CD4-positive, alpha-beta memory T cell (primary cell): Measurements from ENCODE around the gene COL6A5. TPM values are rescaled to one million over a fixed set of nuclear protein-coding genes. Genes with fewer than 3 reads are reported as not detected.

ENCODE experiments used
- CTCF ChIA-PET: fragments of 350-600 bp; sonication (Branson Sonifier 250); formaldehyde crosslinking; loops from one replicate; lab custom pipeline; 2021; ENCODE audit warnings: inconsistent platforms; ENCODE audit not compliant: partially characterized antibody; lab: Charles Lee
- POLR2A ChIA-PET: fragments of 350-600 bp; sonication (Branson Sonifier 250); formaldehyde crosslinking; loops from one replicate; lab custom pipeline; 2021; ENCODE audit not compliant: partially characterized antibody; lab: Charles Lee
- DNase-seq, 5 donors: peaks; one replicate each; pipeline versions ENCODE4 v3.0.0 to v3.0.0-alpha.2; 2020 to 2022; ENCODE audit warnings: mixed read lengths in 1 of 5
- H3K27ac ChIP-seq: one replicate; pipeline ENCODE4 v1.7.0; 2013; ENCODE audit warnings: low read depth, low read length
- H3K27me3 ChIP-seq: 2 replicates; pipeline ENCODE4 v1.7.0; 2013; ENCODE audit warnings: mild to moderate bottlenecking, low read length, moderate library complexity; ENCODE audit not compliant: insufficient read depth
- H3K36me3 ChIP-seq: 2 replicates; pipeline ENCODE4 v1.7.0; 2013; ENCODE audit warnings: mild to moderate bottlenecking, low read length, moderate library complexity; ENCODE audit not compliant: insufficient read depth
- H3K4me1 ChIP-seq: 2 replicates; pipeline ENCODE4 v1.7.0; 2013; ENCODE audit warnings: mild to moderate bottlenecking, low read length, moderate library complexity; ENCODE audit not compliant: insufficient read depth
- H3K4me3 ChIP-seq, 2 donors: one replicate each; pipeline ENCODE4 v1.7.0; 2013; ENCODE audit warnings: low read length in 2 of 2, mild to moderate bottlenecking in 1 of 2
- H3K9me3 ChIP-seq, 2 donors: one replicate each; pipeline ENCODE4 v1.7.0; 2013; ENCODE audit warnings: low read length in 2 of 2, control low read depth in 1 of 2; ENCODE audit not compliant: control insufficient read depth in 1 of 2
- H3K27ac Mint-ChIP-seq, 7 donors: one replicate each; pipeline ENCODE4 v1.8.0; 2020 to 2021; ENCODE audit warnings: mixed read lengths in 7 of 7, mild to moderate bottlenecking in 6 of 7, inconsistent platforms in 3 of 7, moderate library complexity in 3 of 7
- H3K27me3 Mint-ChIP-seq, 2 donors: one replicate each; pipeline ENCODE4 v1.8.0; 2020 to 2021; ENCODE audit warnings: mixed read lengths in 2 of 2
- H3K36me3 Mint-ChIP-seq, 2 donors: one replicate each; pipeline ENCODE4 v1.8.0; 2020 to 2021; ENCODE audit warnings: mixed read lengths in 2 of 2, inconsistent platforms in 1 of 2, mild to moderate bottlenecking in 1 of 2
- H3K4me1 Mint-ChIP-seq, 4 donors: one replicate each; pipeline ENCODE4 v1.8.0; 2020 to 2021; ENCODE audit warnings: mixed read lengths in 4 of 4, mild to moderate bottlenecking in 1 of 4
- H3K4me3 Mint-ChIP-seq, 8 donors: one replicate each; pipeline ENCODE4 v1.8.0; 2020 to 2021; ENCODE audit warnings: mixed read lengths in 8 of 8, mild to moderate bottlenecking in 7 of 8, moderate library complexity in 6 of 8, inconsistent platforms in 3 of 8
- H3K9me3 Mint-ChIP-seq, 8 donors: one replicate each; pipeline ENCODE4 v1.8.0; 2020 to 2021; ENCODE audit warnings: mixed read lengths in 8 of 8, mild to moderate bottlenecking in 5 of 8, inconsistent platforms in 3 of 8, moderate library complexity in 1 of 8
- intact Hi-C: fragments of 100-400 bp; cut with micrococcal nuclease; formaldehyde crosslinking; loops from one replicate; pipeline ENCODE4 v1.15.1; 2023
- polyA plus RNA-seq, 2 donors: library from polyadenylated mRNA; unstranded; fragments of 300-500 nt; fragmentation: Illumina TruSeq; gene quantifications; one replicate each; pipeline ENCODE4 v1.2.3, GENCODE V29; 2021
- total RNA-seq, 2 experiments: library from RNA; stranded (reverse); gene quantifications; one replicate each; pipeline ENCODE4 v1.2.3, GENCODE V29; 2021

The COL6A5 gene
- total and polyA plus RNA-seq, 4 experiments from 2014 or later = not detected

DNA sequence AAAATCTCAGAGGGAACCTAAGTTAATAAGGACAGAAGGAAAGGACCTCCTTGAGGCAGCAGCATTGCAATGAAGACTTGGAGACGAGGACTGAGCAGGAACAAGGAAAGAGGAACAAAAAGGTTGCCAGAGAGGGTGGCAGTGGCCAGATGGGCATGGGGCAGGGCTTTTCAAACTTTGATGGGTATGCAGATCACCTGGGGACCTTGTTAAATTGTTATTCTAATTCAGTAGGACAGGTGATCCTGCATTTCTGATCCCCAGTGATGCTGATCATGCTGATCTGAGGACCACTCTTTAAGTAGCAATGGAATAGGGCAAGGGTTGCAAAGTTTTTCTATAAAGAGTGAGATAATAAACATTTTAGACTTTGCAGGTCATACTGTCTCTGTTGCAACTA lies 182.6 kb downstream of the COL6A5 start:
- Mint-ChIP-seq H3K27me3 (peaks cover 10 to 13% of the 10 kb centered on the region in 2 donors), H3K4me1 (peaks cover 9 to 28% (median 16%) of the 10 kb centered on the region in 4 donors), H3K27ac (peak overlapping the region in 2 of 7 donors; percentile 3 to 12), H3K9me3 (no peaks in the 10 kb centered on the region), H3K36me3 (no peaks in the 10 kb centered on the region), H3K4me3 (no peak overlapping the region)
- Histone ChIP-seq H3K4me3 (no peak overlapping the region), H3K27me3 (no peaks in the 10 kb centered on the region), H3K4me1 (peaks cover 11% of the 10 kb centered on the region), H3K36me3 (no peaks in the 10 kb centered on the region), H3K9me3 (no peaks in the 10 kb centered on the region), H3K27ac (no peak overlapping the region)
- no peak for DNase-seq
- CTCF ChIA-PET = interaction anchor here (1.6 kb wide), 1 partner anchor 11 kb away, joined by 6 read pairs; no protein-coding TSS in a partner anchor
- POLR2A ChIA-PET = no interaction called here
- intact Hi-C loops = no loop called here

DNA sequence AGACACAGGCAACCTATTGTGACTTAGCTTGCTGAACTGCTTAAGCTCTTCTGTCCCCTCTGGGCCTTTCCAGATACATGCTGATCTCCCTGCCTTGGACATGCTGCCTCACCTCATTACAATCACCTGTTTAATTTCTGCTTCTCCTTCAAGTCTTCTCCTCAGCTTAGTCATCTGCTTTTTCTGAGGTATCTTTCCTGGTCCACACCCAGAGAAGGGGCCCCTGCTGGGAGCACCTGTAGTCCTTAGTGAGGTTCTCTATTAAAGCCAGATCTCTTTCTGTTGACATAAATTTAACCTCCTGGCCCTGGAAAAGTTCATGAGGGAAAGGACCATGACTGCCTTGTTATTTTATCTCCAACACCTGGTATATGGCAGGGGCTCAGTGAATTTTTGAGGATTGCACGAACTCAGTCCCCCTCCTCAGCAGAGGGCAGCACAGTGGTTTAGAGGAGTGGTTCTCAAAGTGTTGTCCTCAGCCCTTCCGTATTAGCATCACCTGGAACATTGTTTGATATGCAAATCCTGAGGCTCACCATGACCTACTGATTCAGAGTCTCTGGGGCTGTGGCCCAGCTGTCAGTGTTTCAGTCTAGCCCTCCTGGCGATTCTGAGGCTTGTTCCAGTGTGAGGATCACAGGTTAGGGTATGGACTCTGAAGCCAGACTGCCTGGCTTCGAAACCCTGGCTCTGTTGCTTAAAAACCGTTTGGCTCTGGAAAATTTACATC lies 184.2 kb downstream of the COL6A5 start:
- ChIA-PET POLR2A (no interaction called here), CTCF (interaction anchor here (1.2 kb wide), 2 partner anchors 9 to 28 kb away, joined by 3 to 5 read pairs; no protein-coding TSS in a partner anchor)
- Mint-ChIP-seq H3K27me3 (peaks cover 5 to 7% of the 10 kb centered on the region in 2 donors), H3K4me1 (peaks cover 9 to 28% (median 16%) of the 10 kb centered on the region in 4 donors), H3K4me3 (peak overlapping the region in 6 of 8 donors; percentile 5 to 69 (median 57)), H3K27ac (peak overlapping the region; percentile 10 to 97 (median 88)), H3K9me3 (no peaks in the 10 kb centered on the region), H3K36me3 (no peaks in the 10 kb centered on the region)
- no peak overlapping the region for H3K27ac ChIP-seq
- H3K4me3 ChIP-seq = no peak overlapping the region
- intact Hi-C loops = no loop called here
- H3K27me3 ChIP-seq = no peaks in the 10 kb centered on the region
- H3K36me3 ChIP-seq = no peaks in the 10 kb centered on the region
- no peak for DNase-seq
- peaks cover 11% of the 10 kb centered on the region for H3K4me1 ChIP-seq
- no peaks in the 10 kb centered on the region for H3K9me3 ChIP-seq

DNA sequence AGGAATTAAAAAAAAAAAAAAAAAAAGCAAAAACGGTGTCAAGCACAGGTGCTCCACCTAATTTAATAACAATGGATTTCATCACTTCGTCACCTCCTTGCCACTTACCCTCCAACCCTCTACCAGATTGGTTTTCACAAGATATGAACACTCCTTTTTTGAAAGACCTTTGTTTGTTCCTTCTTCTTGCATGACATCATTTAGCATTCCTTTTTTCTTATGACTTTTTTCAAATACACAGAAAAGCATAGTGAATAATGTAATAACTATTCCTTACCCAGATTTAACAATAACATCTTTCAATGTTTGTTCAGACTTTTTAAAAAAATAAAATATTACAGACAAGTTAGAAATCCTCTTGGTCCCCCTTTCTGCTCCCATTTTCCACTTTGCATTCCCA lies 187.8 kb downstream of the COL6A5 start:
- POLR2A ChIA-PET = no interaction called here
- Mint-ChIP-seq H3K4me1 (peaks cover 9 to 23% (median 12%) of the 10 kb centered on the region in 4 donors), H3K27ac (no peak overlapping the region), H3K36me3 (no peaks in the 10 kb centered on the region), H3K4me3 (no peak overlapping the region), H3K27me3 (peaks cover 2 to 10% of the 10 kb centered on the region in 2 donors), H3K9me3 (peaks cover 0 to 2% (median 0%) of the 10 kb centered on the region in 8 donors)
- intact Hi-C loops = no loop called here
- H3K36me3 ChIP-seq = no peaks in the 10 kb centered on the region
- CTCF ChIA-PET = no interaction called here
- no peak for DNase-seq
- no peaks in the 10 kb centered on the region for H3K27me3 ChIP-seq
- no peaks in the 10 kb centered on the region for H3K9me3 ChIP-seq
- no peak overlapping the region for H3K4me3 ChIP-seq
- H3K27ac ChIP-seq = no peak overlapping the region
- peaks cover 11% of the 10 kb centered on the region for H3K4me1 ChIP-seq

Other genes with a start within 250 kb of the COL6A5 start
- gene COL6A6, start 171.5 kb downstream of the COL6A5 start, total RNA-seq = not detected
- not detected for gene COL6A6, start 171.5 kb downstream of the COL6A5 start, polyA plus RNA-seq